GM12891 (cell line): ENCODE data around the gene ASPRV1.

Source experiments
- POLR2A ChIP-seq: IDR thresholded peaks from 2 replicates; pipeline ENCODE4 v1.6.1; 2011; ENCODE audit warnings: low read depth, low read length, control low read depth
- POLR2AphosphoS5 ChIP-seq: IDR thresholded peaks from 2 replicates; pipeline ENCODE4 v1.6.1; 2011; ENCODE audit warnings: low read depth, low read length, control low read depth
- TAF1 ChIP-seq: IDR thresholded peaks from 2 replicates; pipeline ENCODE4 v1.6.1; 2011; ENCODE audit warnings: low read depth, low read length, control low read depth

DNA sequence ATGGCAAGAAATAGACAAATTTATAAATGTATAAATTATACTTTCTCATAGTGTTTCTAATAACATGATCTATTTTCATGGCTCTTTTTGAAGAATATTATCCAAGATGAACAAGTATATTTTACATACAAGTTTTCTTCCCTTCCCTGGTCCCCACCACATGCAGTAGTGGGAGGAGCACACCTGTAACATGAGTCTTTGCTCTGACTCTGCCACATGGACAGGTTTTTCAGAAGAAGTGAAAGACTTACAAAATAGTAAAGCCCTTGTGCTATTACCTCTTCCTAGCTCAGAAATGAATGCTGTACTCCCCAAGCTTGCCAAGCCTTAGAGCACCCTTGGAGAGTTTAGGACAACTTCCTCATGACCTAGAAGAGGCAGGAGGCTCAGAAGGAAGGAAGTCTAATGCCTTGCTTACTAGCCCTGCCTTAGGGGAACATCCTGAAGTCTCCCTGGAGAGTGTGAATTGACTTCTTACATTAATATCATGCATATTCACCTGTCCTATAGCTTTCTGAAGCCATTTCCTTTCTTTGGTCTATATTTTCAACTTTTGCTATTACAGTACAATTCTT lies 28.1 kb downstream of the ASPRV1 start:
- TF ChIP-seq POLR2A (no peak), POLR2AphosphoS5 (no peak), TAF1 (no peak)
